DOHH2 (cell line): ENCODE measurements around the gene ITPR1.

Source experiments
- CTCF ChIP-seq: fragments of 200-600 bp; sonication (generic); IDR thresholded peaks from one replicate; pipeline ENCODE4 v1.5.1; 2014; ENCODE audit warnings: antibody characterized with exemption, mild to moderate bottlenecking, low read depth, low read length; ENCODE audit not compliant: poor library complexity, severe bottlenecking
- EZH2phosphoT487 ChIP-seq: fragments of 200-600 bp; sonication (generic); IDR thresholded peaks from 2 replicates; pipeline ENCODE4 v1.6.1; 2017; ENCODE audit warnings: borderline replicate concordance, mild to moderate bottlenecking, antibody characterized with exemption, low read length, moderate library complexity, mixed read lengths

DNA sequence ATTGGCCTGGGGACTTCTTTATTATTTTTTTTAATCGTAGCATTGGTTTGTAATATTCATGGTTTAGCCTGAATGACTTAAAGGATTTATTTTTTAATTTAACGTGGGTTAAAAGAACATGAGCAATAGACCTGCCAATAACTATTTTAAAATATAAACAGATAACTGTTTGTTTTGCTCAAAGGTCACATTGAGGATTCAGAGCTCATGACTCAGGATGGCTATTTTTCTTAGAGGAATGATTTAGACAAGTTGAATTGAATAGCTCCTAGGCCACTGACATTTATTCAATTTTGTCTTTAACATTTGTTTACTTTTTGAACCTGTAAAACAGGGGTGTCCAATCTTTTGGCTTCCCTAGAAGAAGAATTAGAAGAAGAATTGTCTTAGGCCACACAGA lies 68.5 kb downstream of the ITPR1 start:
- TF ChIP-seq CTCF (no peak), EZH2phosphoT487 (no peak)
